UCSD-AML1 (cell line): ENCODE measurements around the gene CABLES1.
"Not testable (repeated sequence)": the region's sequence is repeated elsewhere in the genome, so short reads cannot be mapped to it uniquely, and the experiment has no call there.

ENCODE experiments used
- DNase-seq: peaks from one replicate; lab custom pipeline; 2025; ENCODE audit not compliant: unreplicated experiment; lab: John Stamatoyannopoulos, UW

The CABLES1 gene

GRCh38 chr18:23238651-23239349 lies 103.5 kb downstream of the CABLES1 start:
- DNase-seq, result no peak

GRCh38 chr18:23239350-23239692 lies 104.0 kb downstream of the CABLES1 start:
- DNase-seq, result no peak

- no peak for DNase-seq
These were observed 104.8 kb downstream of the CABLES1 start for GRCh38 chr18:23239885-23240608.

GRCh38 chr18:23240609-23240930 lies 105.3 kb downstream of the CABLES1 start:
- DNase-seq, result no peak

GRCh38 chr18:23241833-23242496 lies 106.7 kb downstream of the CABLES1 start:
- not testable (repeated sequence) for DNase-seq

- DNase-seq, result peak; percentile 78
These were observed 107.9 kb downstream of the CABLES1 start for GRCh38 chr18:23243178-23243577.

- DNase-seq, result no peak
These were observed 108.5 kb downstream of the CABLES1 start for GRCh38 chr18:23243816-23244215.

- no peak for DNase-seq
These were observed 109.1 kb downstream of the CABLES1 start for GRCh38 chr18:23244401-23244800.

- DNase-seq, result no peak
These were observed 110.2 kb downstream of the CABLES1 start for GRCh38 chr18:23245461-23245860.

- no peak for DNase-seq
These were observed 112.0 kb downstream of the CABLES1 start for GRCh38 chr18:23247331-23247730.

- no peak for DNase-seq
These were observed 112.6 kb downstream of the CABLES1 start for GRCh38 chr18:23247896-23248295.

GRCh38 chr18:23248826-23249225 lies 113.5 kb downstream of the CABLES1 start:
- DNase-seq, result no peak

GRCh38 chr18:23249348-23249747 lies 114.1 kb downstream of the CABLES1 start:
- DNase-seq, result no peak

GRCh38 chr18:23250893-23251656 lies 115.8 kb downstream of the CABLES1 start:
- no peak for DNase-seq

- DNase-seq, result no peak
These were observed 118.3 kb downstream of the CABLES1 start for GRCh38 chr18:23253630-23254029.

- no peak for DNase-seq
These were observed 121.9 kb downstream of the CABLES1 start for GRCh38 chr18:23257137-23257536.

- DNase-seq, result no peak
These were observed 122.6 kb downstream of the CABLES1 start for GRCh38 chr18:23257686-23258565.

GRCh38 chr18:23258566-23259469 lies 123.5 kb downstream of the CABLES1 start:
- peak; percentile 49 for DNase-seq
